Stimulated activated CD8-positive, alpha-beta memory T cell treated with anti-CD3 and anti-CD28 coated beads, Interleukin-7, amount 100 ng/mL, for 4 hours (primary cell): Measurements from ENCODE around the gene MTFR2.
"Not testable (repeated sequence)": the region's sequence is repeated elsewhere in the genome, so short reads cannot be mapped to it uniquely, and the experiment has no call there.

Experiments used
- DNase-seq, 2 donors: peaks; one replicate each; pipeline ENCODE4 v3.0.0-alpha.2; 2020; ENCODE audit warnings: low read depth in 2 of 2

MTFR2 gene

DNA sequence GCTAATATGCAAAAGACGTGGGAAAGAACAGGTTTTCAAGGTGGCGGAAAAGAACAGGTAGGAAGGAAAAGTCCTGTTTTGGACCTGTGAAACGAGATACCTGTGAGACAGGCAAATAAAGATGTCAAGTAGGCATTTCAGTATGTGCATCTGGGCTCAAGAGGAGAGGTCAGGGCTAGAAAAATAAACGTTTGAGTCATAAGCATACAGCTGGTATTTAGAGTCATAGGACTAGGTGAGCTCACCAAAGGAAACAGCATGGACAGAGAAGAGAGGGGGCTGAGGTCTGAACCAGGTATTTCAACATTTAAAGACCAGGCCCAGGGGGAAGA lies 14.9 kb downstream of the MTFR2 start:
- DNase-seq, result no peak

DNA sequence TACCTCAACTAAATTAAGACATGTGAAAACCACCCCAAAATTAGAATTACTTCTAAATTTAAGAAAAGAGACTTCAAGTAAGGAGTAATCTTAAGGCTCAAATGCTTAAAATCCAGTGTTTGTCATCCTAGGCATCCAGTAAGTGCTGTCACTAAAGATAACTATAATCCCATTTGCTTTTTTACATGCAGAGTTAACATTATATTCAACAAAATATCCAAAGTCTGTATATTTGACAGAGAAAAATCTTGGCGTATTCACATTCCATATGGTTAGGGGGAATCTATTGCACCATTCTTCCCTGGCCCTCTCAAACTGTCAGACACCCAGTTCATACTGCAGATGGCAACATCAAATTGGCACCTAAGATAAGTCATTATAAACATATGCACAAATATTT lies 17.4 kb downstream of the MTFR2 start:
- DNase-seq, result no peak

- DNase-seq, result no peak
Measured at GRCh38 chr6:136230219-136230853, 19.8 kb downstream of the MTFR2 start.

GRCh38 chr6:136228814-136229213 lies 21.3 kb downstream of the MTFR2 start:
- DNase-seq, result no peak

DNA sequence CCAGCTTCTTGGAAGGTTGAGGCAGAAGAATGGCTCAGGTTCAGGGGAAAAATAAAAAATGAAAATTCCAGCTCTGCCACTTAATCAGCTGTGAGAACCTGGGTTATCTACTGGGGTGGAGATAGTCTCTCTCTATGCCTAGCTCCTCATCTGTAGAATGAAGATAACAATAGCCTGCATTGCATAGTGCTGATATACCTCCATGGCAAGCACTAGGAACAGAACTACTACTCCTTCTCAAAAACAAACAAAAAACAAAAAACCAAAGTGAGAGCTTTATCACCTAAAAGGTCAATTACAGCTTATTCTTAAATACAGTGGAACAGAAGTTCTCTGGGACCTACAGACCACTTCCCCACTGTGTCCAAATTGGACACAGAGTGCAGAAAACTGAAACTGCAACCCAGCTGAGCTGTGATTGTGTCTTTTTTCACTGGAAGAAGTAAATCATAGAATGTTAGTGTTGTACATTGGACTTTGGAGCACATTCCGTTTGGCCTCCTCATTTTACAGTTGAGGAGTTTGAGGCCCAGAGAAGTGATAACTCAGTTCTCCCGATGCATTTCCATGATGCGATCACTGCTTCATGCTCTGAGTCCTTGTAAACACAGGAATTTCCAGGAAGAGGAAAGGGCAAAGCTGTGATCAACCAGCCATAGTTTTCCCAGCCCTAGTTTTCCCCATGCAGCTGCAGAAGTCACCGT lies 23.3 kb downstream of the MTFR2 start:
- DNase-seq, result no peak

DNA sequence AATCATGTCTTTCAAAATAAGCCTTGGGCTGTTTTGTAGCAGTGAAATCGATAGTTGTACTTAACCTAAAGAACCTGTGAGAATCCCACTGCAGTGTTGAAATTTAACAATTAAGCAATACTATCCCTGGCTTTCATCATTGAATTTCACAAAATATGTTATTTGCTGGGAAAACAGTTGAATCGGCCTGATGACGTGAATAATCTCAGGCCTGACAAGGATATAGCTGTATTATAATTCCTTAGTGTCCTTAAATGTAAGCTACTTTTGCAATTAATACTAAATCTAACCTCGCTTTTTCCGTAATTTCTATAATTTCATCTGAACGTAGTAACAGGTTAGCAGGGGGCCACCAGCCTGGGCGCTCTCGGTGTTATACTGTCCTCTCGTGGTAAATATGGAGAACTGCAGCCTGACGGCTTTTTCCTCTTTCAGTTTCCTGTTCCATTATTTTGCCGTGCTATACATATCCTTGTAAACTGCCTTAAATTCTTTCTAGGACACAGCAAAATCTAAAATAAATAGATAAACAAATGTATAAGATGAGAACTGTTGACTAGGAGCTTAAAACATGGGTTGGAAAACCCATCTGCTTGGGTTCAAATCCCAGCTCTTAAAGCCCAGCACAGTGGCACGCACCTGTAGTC lies 24.0 kb downstream of the MTFR2 start:
- peak in 1 of 2 donors; percentile 21 for DNase-seq

- DNase-seq, result peak in 1 of 2 donors; percentile 1
Measured at GRCh38 chr6:136225496-136225895, 24.6 kb downstream of the MTFR2 start.

DNA sequence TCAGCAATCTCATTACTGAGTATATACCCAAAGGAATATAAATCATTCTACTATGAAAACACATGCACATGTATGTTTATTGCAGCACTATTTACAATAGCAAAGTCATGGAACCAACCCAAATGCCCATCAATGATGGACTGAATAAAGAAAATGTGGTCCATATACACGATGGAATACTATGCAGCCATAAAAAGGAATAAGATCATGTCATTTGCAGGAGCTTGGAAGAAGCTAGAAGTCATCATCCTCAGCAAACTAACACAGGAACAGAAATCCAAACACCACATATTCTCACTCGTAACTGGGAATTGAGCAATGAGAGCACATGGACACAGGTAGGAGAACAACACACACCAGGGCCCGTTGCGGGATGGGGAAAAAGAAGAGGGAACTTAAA lies 25.1 kb downstream of the MTFR2 start:
- not testable (repeated sequence) for DNase-seq

DNA sequence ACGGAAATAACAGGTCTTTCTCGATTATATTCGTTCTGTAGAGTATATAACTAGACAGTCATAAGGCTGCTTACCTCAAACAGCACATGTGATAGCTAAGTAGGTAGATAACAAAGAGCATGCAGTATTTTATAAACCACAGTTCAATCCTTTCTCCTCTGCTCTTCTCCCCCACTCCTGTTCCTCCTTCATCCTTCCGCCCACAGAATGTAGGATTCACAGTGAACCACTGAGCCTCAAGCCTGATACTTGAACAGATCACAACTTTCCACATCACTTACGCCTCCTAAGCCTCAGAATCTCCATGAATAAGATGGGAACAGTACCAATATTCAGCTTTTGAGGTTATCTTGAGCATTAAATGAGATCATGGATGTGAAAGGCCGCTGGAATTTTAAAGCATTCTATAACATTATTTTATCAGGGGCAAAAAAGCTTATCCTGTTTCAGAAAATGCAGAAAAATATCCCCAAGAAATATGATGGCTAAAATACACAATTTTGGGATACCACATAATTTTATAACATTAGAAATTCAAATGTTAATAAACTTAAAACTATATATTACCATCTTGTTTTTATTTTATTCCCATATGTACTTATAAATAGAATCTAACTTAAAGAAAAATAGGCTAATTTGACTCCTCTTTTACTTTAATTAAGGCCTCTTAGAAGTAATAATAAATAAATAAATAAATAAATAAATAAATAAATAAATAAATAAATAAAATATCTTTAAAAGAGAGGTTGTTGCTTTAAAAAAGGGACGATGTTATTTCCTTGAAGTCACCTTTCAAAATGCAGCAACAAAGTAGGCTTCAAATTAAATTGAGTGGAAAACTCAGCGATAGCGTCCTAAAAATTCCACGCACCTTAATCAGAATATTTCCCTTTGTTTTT lies 33.4 kb downstream of the MTFR2 start:
- no peak for DNase-seq

DNA sequence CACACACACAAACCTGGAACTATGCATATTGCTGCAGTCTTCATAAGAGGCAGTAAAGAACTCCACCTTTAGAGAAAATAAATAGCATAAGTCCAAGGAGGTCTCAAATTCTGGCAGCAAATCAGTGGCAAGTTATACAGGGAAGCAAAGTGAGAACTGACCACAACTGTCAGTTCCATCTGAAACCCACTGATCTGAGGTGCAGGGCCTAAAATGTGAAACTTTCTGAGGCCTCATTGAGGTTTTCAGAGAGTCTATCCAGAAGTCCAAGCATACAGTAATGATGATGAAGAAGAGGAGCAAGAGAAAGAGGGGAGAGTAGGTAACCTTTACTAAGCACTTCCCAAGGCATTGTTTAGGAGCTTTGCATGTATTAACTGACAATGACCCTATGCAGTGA lies 36.3 kb downstream of the MTFR2 start:
- DNase-seq, result no peak

DNA sequence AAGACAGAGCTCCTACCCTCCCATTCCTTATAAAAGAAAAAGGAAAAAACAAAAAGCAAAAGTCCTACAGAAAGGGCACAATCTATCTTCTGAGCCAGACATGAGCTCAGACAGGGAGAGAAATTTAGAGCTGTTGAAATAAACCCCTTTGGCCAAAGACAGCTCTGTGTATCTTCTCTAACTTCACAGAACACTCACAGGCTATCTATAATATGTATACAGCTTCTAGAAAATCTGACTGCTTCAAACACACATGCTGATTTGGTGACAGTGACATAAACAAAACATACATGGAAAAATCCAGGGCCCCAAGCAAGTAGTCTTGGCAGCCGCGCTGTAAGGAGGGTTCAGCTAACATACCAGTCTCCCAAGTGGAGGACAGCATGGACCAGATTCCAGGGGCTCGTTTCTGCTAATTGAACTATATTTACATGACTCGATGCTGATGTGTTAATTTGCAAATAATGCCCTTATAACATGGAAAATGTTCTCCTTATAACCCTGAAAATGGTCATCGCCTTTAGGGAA lies 37.0 kb downstream of the MTFR2 start:
- DNase-seq, result no peak

- DNase-seq, result no peak
Measured at GRCh38 chr6:136212608-136213007, 37.5 kb downstream of the MTFR2 start.

- DNase-seq, result no peak
Measured at GRCh38 chr6:136210398-136211165, 39.5 kb downstream of the MTFR2 start.

DNA sequence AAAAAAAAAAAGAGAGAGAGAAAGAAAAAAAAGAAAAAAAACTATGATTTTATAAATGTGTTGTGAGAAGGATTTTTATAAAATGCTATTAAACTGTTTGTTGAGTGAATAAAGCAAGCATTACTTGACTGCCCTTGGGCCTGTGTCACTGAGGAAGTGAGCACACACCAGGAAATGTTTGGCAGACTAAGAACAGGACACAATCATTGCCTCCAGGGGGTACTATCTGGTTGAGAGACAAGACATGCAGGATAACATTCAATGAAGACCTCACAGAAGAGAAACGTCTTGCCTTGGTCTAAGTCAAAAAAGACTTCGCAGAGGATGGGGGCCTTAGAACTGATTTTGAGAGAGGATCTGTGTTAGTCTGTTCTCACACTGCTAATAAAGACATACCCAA lies 40.6 kb downstream of the MTFR2 start:
- DNase-seq, result no peak

DNA sequence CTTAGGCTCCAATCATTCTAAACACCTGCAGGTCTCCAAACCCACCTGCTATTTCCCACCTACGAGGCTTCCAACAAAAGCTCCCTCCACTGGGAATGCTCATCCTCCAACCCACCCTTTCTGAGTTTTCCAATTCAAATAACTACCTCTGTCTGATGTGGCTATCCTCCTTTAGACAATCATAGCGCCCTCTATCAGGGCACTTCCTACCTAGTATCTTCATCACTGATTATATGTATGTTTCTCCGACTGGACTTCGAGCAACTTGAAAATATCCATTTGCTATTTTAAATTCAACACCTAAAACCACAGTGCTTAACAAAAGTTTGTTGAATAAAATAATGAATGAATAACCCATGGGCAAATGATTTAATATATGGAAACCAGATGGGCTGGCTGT lies 41.3 kb downstream of the MTFR2 start:
- DNase-seq, result no peak

GRCh38 chr6:136201732-136202131 lies 48.4 kb downstream of the MTFR2 start:
- DNase-seq, result no peak

GRCh38 chr6:136192902-136193301 lies 57.2 kb downstream of the MTFR2 start:
- DNase-seq, result no peak

DNA sequence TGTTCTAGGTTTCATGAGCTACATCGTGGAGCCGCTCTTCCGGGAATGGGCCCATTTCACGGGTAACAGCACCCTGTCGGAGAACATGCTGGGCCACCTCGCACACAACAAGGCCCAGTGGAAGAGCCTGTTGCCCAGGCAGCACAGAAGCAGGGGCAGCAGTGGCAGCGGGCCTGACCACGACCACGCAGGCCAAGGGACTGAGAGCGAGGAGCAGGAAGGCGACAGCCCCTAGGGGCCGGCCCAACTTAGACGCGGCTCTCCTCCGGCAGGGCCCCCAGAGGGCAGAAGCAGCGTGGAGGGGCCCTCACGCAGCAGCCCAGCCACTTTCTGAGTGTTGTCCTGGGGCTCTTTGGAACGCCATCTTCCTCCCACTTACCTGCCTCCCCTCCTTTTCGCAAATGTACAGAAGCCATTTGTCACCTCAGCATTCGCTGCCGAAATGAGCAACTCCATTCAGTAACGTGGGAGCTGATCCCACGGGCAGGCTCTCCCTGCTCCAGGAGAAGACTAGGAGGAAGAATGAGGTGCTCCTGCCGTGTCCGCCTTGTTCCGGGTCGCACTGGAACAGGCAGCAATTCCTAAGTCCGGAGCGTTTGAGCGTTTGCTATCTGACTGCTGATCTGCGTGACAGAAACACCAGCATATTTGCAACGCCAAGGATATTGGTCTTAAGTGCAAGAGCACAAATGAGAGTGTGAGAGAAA lies 58.4 kb downstream of the MTFR2 start:
- DNase-seq, result no peak

- no peak for DNase-seq
Measured at GRCh38 chr6:136189104-136189503, 61.0 kb downstream of the MTFR2 start.

- DNase-seq, result no peak
Measured at GRCh38 chr6:136188486-136188885, 61.6 kb downstream of the MTFR2 start.

- DNase-seq, result no peak
Measured at GRCh38 chr6:136186363-136186762, 63.7 kb downstream of the MTFR2 start.
